OCI-LY1 (cell line): ENCODE data around the gene LPCAT3.
A peak's percentile ranks its signal among the peaks of the same experiment; 100 is the strongest.

Experiments used
- H2AFZ ChIP-seq: fragments of 200-600 bp; sonication (generic), shearing (Covaris generic); 2 replicates; pipeline ENCODE4 v1.6.0; 2014; ENCODE audit warnings: antibody characterized with exemption, mild to moderate bottlenecking, low read length
- H3F3A ChIP-seq: fragments of 200-600 bp; sonication (generic), shearing (Covaris generic); 2 replicates; pipeline ENCODE4 v1.6.0; 2014; ENCODE audit warnings: mild to moderate bottlenecking, antibody characterized with exemption, low read length, moderate library complexity; ENCODE audit not compliant: insufficient read depth
- H3K27ac ChIP-seq: fragments of 200-600 bp; sonication (generic); 2 replicates; pipeline ENCODE4 v1.5.1; 2014; ENCODE audit warnings: low read length, mixed run types, mild to moderate bottlenecking, low read depth; ENCODE audit not compliant: poor library complexity, severe bottlenecking
- H3K27me3 ChIP-seq: fragments of 200-600 bp; sonication (generic); 2 replicates; pipeline ENCODE4 v1.6.0; 2014; ENCODE audit warnings: antibody characterized with exemption, mild to moderate bottlenecking, low read length, moderate library complexity; ENCODE audit not compliant: insufficient read depth
- H3K36me3 ChIP-seq: fragments of 200-600 bp; sonication (generic); 2 replicates; pipeline ENCODE4 v1.6.1; 2014; ENCODE audit warnings: mild to moderate bottlenecking, antibody characterized with exemption, low read length, moderate library complexity, mixed read lengths; ENCODE audit not compliant: insufficient read depth
- H3K4me1 ChIP-seq: fragments of 200-600 bp; sonication (generic); 2 replicates; pipeline ENCODE4 v1.5.1; 2014; ENCODE audit warnings: mild to moderate bottlenecking, low read length, moderate library complexity; ENCODE audit not compliant: insufficient read depth, severe bottlenecking
- H3K4me2 ChIP-seq: fragments of 200-600 bp; sonication (generic), shearing (Covaris generic); 2 replicates; pipeline ENCODE4 v1.6.1; 2014; ENCODE audit warnings: low read length
- H3K4me3 ChIP-seq: fragments of 200-600 bp; sonication (generic); 2 replicates; pipeline ENCODE4 v1.5.1; 2014; ENCODE audit warnings: low read length, low read depth, mild to moderate bottlenecking, mixed read lengths; ENCODE audit not compliant: poor library complexity, severe bottlenecking
- H3K79me2 ChIP-seq: fragments of 200-600 bp; shearing (Covaris generic); 2 replicates; pipeline ENCODE4 v1.6.1; 2016; ENCODE audit warnings: mixed run types, low read length, mixed read lengths; ENCODE audit not compliant: insufficient read depth
- H3K9ac ChIP-seq: fragments of 200-600 bp; sonication (generic), shearing (Covaris generic); 2 replicates; pipeline ENCODE4 v1.6.1; 2014; ENCODE audit warnings: mild to moderate bottlenecking, low read length, mixed read lengths
- H3K9me2 ChIP-seq: fragments of 200-600 bp; sonication (generic), shearing (Covaris generic); 2 replicates; pipeline ENCODE4 v1.6.1; 2014; ENCODE audit warnings: low read depth, mild to moderate bottlenecking, low read length, mixed read lengths
- H3K9me3 ChIP-seq: fragments of 200-600 bp; shearing (Covaris generic); 2 replicates; pipeline ENCODE4 v1.6.1; 2014; ENCODE audit warnings: low read length, mixed read lengths
- H4K20me1 ChIP-seq: fragments of 200-600 bp; sonication (generic), shearing (Covaris generic); 2 replicates; pipeline ENCODE4 v1.6.0; 2016; ENCODE audit warnings: mild to moderate bottlenecking, low read length; ENCODE audit not compliant: insufficient read depth
- EZH2 ChIP-seq: fragments of 200-600 bp; sonication (generic), shearing (Covaris generic); IDR thresholded peaks from 2 replicates; pipeline ENCODE4 v1.8.0; 2017; ENCODE audit warnings: borderline replicate concordance, mixed run types, mild to moderate bottlenecking, antibody characterized with exemption, low read length, moderate library complexity, mixed read lengths
- TF ChIP-seq, protein P1 (sequence below): fragments of 200-600 bp; sonication (generic), shearing (Covaris generic); IDR thresholded peaks from 2 replicates; pipeline ENCODE4 v1.5.1; 2017; ENCODE audit warnings: mild to moderate bottlenecking, antibody characterized with exemption, low read length, moderate library complexity, mixed read lengths

The LPCAT3 gene

DNA sequence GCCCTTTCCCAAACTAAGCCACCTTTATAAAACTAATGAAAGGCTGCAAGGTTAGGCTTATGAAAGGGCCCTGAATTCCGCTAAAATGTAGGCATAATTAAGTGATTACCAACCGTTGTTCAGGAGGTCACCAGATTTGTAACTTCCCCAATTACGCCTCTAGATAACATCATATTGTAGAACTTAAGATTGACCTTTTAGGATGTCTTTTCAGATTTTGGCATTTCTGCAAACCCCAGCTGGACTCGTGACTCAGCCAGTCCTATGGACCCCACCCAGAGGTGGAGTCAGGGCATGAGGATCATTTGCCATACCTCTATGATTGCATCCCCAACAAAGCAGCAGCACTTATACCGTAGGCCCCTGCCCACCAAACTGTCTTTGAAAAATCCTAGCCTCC is 3.7 kb upstream of the LPCAT3 start:
- H3K36me3 ChIP-seq: no peaks in the 10 kb centered on the region
- H3K4me2 ChIP-seq: no peak overlapping the region
- no peak overlapping the region for H3K9ac ChIP-seq
- no peak overlapping the region for H3K4me3 ChIP-seq
- H2AFZ ChIP-seq: no peak overlapping the region
- H3K9me3 ChIP-seq: no peaks in the 10 kb centered on the region
- no peak overlapping the region for H3K27ac ChIP-seq
- H3K27me3 ChIP-seq: no peaks in the 10 kb centered on the region
- H3K79me2 ChIP-seq: peaks cover 7% of the 10 kb centered on the region
- peaks cover 13% of the 10 kb centered on the region for H3K4me1 ChIP-seq
- no peaks in the 10 kb centered on the region for H4K20me1 ChIP-seq
- TF ChIP-seq, protein P1, sequence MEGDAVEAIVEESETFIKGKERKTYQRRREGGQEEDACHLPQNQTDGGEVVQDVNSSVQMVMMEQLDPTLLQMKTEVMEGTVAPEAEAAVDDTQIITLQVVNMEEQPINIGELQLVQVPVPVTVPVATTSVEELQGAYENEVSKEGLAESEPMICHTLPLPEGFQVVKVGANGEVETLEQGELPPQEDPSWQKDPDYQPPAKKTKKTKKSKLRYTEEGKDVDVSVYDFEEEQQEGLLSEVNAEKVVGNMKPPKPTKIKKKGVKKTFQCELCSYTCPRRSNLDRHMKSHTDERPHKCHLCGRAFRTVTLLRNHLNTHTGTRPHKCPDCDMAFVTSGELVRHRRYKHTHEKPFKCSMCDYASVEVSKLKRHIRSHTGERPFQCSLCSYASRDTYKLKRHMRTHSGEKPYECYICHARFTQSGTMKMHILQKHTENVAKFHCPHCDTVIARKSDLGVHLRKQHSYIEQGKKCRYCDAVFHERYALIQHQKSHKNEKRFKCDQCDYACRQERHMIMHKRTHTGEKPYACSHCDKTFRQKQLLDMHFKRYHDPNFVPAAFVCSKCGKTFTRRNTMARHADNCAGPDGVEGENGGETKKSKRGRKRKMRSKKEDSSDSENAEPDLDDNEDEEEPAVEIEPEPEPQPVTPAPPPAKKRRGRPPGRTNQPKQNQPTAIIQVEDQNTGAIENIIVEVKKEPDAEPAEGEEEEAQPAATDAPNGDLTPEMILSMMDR: no peak
- no peaks in the 10 kb centered on the region for H3F3A ChIP-seq
- no peaks in the 10 kb centered on the region for H3K9me2 ChIP-seq

DNA sequence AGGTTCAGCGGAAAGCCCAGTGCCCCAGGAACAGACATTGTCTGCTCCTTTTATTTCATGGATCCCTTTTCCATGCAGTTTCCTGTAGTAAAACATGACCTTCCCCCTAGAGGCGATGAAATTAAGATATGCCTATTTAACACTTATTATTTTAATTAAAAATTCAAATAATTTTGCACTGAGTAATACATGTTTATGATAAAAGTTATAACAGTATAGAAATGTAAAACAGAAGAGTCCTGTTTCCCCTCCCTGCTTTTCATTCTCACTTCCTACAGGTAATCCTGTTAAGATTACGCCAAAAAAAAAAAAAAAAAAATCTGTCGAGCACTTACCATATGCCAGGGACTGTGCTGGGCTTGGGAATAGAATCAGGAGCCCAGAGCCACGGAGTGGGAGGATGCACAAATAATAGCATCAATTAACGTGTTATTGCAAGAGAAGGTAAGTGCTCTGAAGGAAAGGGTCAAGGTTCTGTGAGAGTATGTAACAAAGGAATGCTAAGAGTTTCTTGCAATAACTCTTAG is 830 bp upstream of the LPCAT3 start:
- Histone ChIP-seq H3K79me2 (peaks cover 7% of the 10 kb centered on the region), H3K4me2 (peak overlapping the region; percentile 74), H3K4me1 (peaks cover 27% of the 10 kb centered on the region), H3K36me3 (no peaks in the 10 kb centered on the region), H2AFZ (no peak overlapping the region), H3F3A (no peaks in the 10 kb centered on the region), H3K27ac (peak overlapping the region; percentile 82), H3K9me3 (no peaks in the 10 kb centered on the region), H3K9me2 (no peaks in the 10 kb centered on the region), H3K27me3 (no peaks in the 10 kb centered on the region), H3K9ac (peak overlapping the region; percentile 82), H4K20me1 (no peaks in the 10 kb centered on the region), H3K4me3 (peak overlapping the region; percentile 72)
- TF ChIP-seq, protein P1: no peak
- TF ChIP-seq EZH2: no peak

DNA sequence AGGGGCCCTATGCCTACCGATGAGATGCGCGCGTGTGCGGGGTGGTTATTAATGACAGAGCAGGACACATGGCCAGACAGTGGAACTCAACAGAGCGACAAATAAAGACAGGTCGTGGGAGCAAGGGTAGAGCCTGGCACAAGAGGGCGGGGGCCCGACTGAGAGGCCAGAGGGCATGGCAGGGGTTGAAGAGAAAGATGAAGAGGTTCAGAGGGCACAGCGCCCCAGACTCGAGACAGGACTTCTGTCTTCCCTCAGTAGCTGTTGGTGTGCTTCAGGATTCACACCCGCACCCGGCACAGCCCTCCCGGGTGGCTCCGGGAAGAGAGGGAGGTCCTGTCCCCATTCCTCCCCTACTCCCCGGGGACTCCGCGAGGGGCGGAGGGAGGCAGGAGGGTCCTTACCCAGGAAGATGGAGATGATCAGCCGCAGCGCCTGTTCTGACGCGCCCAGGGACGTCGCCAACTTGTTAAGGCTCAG is 366 bp downstream of the LPCAT3 start:
- H4K20me1 ChIP-seq: no peaks in the 10 kb centered on the region
- peak overlapping the region; percentile 72 for H3K4me3 ChIP-seq
- no peaks in the 10 kb centered on the region for H3K27me3 ChIP-seq
- H3K4me1 ChIP-seq: peaks cover 27% of the 10 kb centered on the region
- no peaks in the 10 kb centered on the region for H3K9me2 ChIP-seq
- no peaks in the 10 kb centered on the region for H3K9me3 ChIP-seq
- peak overlapping the region; percentile 74 for H3K4me2 ChIP-seq
- no peak overlapping the region for H2AFZ ChIP-seq
- H3K27ac ChIP-seq: peak overlapping the region; percentile 82
- H3K79me2 ChIP-seq: peaks cover 7% of the 10 kb centered on the region
- H3F3A ChIP-seq: no peaks in the 10 kb centered on the region
- H3K36me3 ChIP-seq: no peaks in the 10 kb centered on the region; the same call in 1 of the 2 replicates
- H3K9ac ChIP-seq: peak overlapping the region; percentile 82
- TF ChIP-seq, protein P1: no peak
- TF ChIP-seq EZH2: no peak
